NK-92 treated with Interleukin-12 subunit alpha and Interleukin-12 subunit beta, amount 100 ng/mL, for 24 hours (cell line): ENCODE measurements around the gene CPLX3.

ENCODE experiments used
- DNase-seq: peaks from one replicate; lab custom pipeline; 2025; lab: John Stamatoyannopoulos, UW

The CPLX3 gene

GRCh38 chr15:74802862-74803447 lies 23.5 kb upstream of the CPLX3 start:
- no peak for DNase-seq

GRCh38 chr15:74804935-74805334 lies 21.5 kb upstream of the CPLX3 start:
- DNase-seq, result no peak

GRCh38 chr15:74807282-74807681 lies 19.1 kb upstream of the CPLX3 start:
- DNase-seq, result no peak

GRCh38 chr15:74808078-74808839 lies 18.2 kb upstream of the CPLX3 start:
- DNase-seq, result no peak

GRCh38 chr15:74808840-74809229 lies 17.6 kb upstream of the CPLX3 start:
- DNase-seq, result no peak

- no peak for DNase-seq
These were observed 17.2 kb upstream of the CPLX3 start for GRCh38 chr15:74809242-74809641.

GRCh38 chr15:74809956-74810355 lies 16.5 kb upstream of the CPLX3 start:
- no peak for DNase-seq

GRCh38 chr15:74812533-74812932 lies 13.9 kb upstream of the CPLX3 start, which contains the start of gene LMAN1L:
Gene LMAN1L, plus strand, starts transcription at chr15:74812835. Its CDS starts 20 bp downstream, at chr15:74812855.
- DNase-seq, result no peak

GRCh38 chr15:74815121-74815934 lies 11.1 kb upstream of the CPLX3 start:
- no peak for DNase-seq

- no peak for DNase-seq
These were observed 10.5 kb upstream of the CPLX3 start for GRCh38 chr15:74815961-74816360.

- DNase-seq, result no peak
These were observed 9.6 kb upstream of the CPLX3 start for GRCh38 chr15:74816624-74817369.

- no peak for DNase-seq
These were observed 9.1 kb upstream of the CPLX3 start for GRCh38 chr15:74817370-74817737.

- no peak for DNase-seq
These were observed 6.4 kb upstream of the CPLX3 start for GRCh38 chr15:74820056-74820455.

- peak; percentile 51 for DNase-seq
These were observed 5.2 kb upstream of the CPLX3 start for GRCh38 chr15:74821091-74821789.

- DNase-seq, result no peak
These were observed 4.7 kb upstream of the CPLX3 start for GRCh38 chr15:74821790-74822158.

GRCh38 chr15:74822233-74822632 lies 4.2 kb upstream of the CPLX3 start:
- no peak for DNase-seq

- no peak for DNase-seq
These were observed 3.1 kb upstream of the CPLX3 start for GRCh38 chr15:74823324-74823723.

GRCh38 chr15:74824976-74825375 lies 1.5 kb upstream of the CPLX3 start:
- no peak for DNase-seq

GRCh38 chr15:74825866-74826265 lies 561 bp upstream of the CPLX3 start:
- DNase-seq, result no peak

GRCh38 chr15:74826921-74827320 lies 494 bp downstream of the CPLX3 start:
- DNase-seq, result no peak

- DNase-seq, result no peak
These were observed 1.2 kb downstream of the CPLX3 start for GRCh38 chr15:74827614-74828013.

- no peak for DNase-seq
These were observed 2.4 kb downstream of the CPLX3 start for GRCh38 chr15:74828835-74829234.
